Upper lobe of left lung (tissue), 4 donors: Measurements from ENCODE around the gene ARRDC5.

ENCODE experiments used
- EP300 ChIP-seq, 4 donors: sonication (generic); formaldehyde crosslinking; IDR thresholded peaks; one replicate each; pipeline ENCODE4 v1.5.1; 2017; ENCODE audit warnings: antibody characterized with exemption in 4 of 4, control low read depth in 2 of 4
- POLR2A ChIP-seq, 4 donors: fragments of 450-650 bp; IDR thresholded peaks; one replicate each; pipeline ENCODE4 v1.5.1; 2016 to 2017; ENCODE audit warnings: antibody characterized with exemption in 4 of 4, mild to moderate bottlenecking in 2 of 4
- POLR2AphosphoS5 ChIP-seq, 2 donors: sonication (generic); formaldehyde crosslinking; IDR thresholded peaks; one replicate each; pipeline ENCODE4 v1.5.1; 2017; ENCODE audit warnings: antibody characterized with exemption in 2 of 2
- TF ChIP-seq, protein P1 (sequence below), 6 experiments: fragments of 450-650 bp in 4 of 6; fragments of 200-600 bp in 2 of 6; sonication (generic) in 2 of 6; IDR thresholded peaks; one replicate each; pipeline ENCODE4 v1.5.1; 2016 to 2019; ENCODE audit warnings: antibody characterized with exemption in 6 of 6

- no peak for TF ChIP-seq POLR2AphosphoS5 (IDR thresholded peaks at IDR 0.05)
- TF ChIP-seq, protein P1, sequence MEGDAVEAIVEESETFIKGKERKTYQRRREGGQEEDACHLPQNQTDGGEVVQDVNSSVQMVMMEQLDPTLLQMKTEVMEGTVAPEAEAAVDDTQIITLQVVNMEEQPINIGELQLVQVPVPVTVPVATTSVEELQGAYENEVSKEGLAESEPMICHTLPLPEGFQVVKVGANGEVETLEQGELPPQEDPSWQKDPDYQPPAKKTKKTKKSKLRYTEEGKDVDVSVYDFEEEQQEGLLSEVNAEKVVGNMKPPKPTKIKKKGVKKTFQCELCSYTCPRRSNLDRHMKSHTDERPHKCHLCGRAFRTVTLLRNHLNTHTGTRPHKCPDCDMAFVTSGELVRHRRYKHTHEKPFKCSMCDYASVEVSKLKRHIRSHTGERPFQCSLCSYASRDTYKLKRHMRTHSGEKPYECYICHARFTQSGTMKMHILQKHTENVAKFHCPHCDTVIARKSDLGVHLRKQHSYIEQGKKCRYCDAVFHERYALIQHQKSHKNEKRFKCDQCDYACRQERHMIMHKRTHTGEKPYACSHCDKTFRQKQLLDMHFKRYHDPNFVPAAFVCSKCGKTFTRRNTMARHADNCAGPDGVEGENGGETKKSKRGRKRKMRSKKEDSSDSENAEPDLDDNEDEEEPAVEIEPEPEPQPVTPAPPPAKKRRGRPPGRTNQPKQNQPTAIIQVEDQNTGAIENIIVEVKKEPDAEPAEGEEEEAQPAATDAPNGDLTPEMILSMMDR (IDR thresholded peaks at IDR 0.05): no peak
- no peak for TF ChIP-seq EP300 (IDR thresholded peaks at IDR 0.05)
- no peak for TF ChIP-seq POLR2A (IDR thresholded peaks at IDR 0.05)
Measured at GRCh38 chr19:4910594-4911281, 8.0 kb upstream of the ARRDC5 start.
